MCF 10A (cell line): ENCODE data around the gene MAP2K7. TPM values are rescaled to one million over a fixed set of nuclear protein-coding genes. Genes with fewer than 3 reads are reported as not detected.

Experiments used
- BruUV-seq: library from RNA; stranded (reverse); fragments of 400-500 nt; replicated peaks from 2 replicates; lab custom pipeline; 2021; lab: Mats Ljungman, UMichigan
- CTCF ChIA-PET: fragments of 300-600 bp; sonication (Branson Sonifier 250); formaldehyde crosslinking; extraction: SDS; loops from one replicate; lab custom pipeline; 2021; ENCODE audit warnings: antibody characterized with exemption, inconsistent platforms; lab: Yijun Ruan, JAX
- POLR2A ChIA-PET: fragments of 300-600, 350-650 bp; sonication (Branson Sonifier 250); formaldehyde crosslinking; extraction: SDS; loops from one replicate; lab custom pipeline; 2020; ENCODE audit warnings: antibody characterized with exemption, inconsistent platforms; lab: Yijun Ruan, JAX
- DNase-seq: peaks from one replicate; pipeline ENCODE4 v3.0.0-alpha.2; 2018; ENCODE audit not compliant: unreplicated experiment
- H3K27ac Mint-ChIP-seq: one replicate; pipeline ENCODE4 v1.8.0; 2022; ENCODE audit warnings: mild to moderate bottlenecking, low read depth, mixed read lengths; ENCODE audit not compliant: unreplicated experiment
- H3K27me3 Mint-ChIP-seq: one replicate; pipeline ENCODE4 v1.8.0; 2022; ENCODE audit warnings: mixed read lengths; ENCODE audit not compliant: insufficient read depth, unreplicated experiment
- H3K36me3 Mint-ChIP-seq: one replicate; pipeline ENCODE4 v1.8.0; 2022; ENCODE audit warnings: mild to moderate bottlenecking, moderate library complexity, mixed read lengths; ENCODE audit not compliant: insufficient read depth, unreplicated experiment
- H3K4me1 Mint-ChIP-seq: one replicate; pipeline ENCODE4 v1.8.0; 2022; ENCODE audit warnings: mixed read lengths; ENCODE audit not compliant: insufficient read depth, unreplicated experiment
- H3K4me3 Mint-ChIP-seq: one replicate; pipeline ENCODE4 v1.8.0; 2022; ENCODE audit warnings: mild to moderate bottlenecking, moderate library complexity, mixed read lengths; ENCODE audit not compliant: unreplicated experiment
- H3K9me3 Mint-ChIP-seq: one replicate; pipeline ENCODE4 v1.8.0; 2022; ENCODE audit warnings: mixed read lengths; ENCODE audit not compliant: unreplicated experiment
- intact Hi-C: fragments of 100-400 bp; cut with micrococcal nuclease; formaldehyde crosslinking; loops from 2 replicates; pipeline ENCODE4 v1.14.1; 2022
- total RNA-seq: library from RNA; stranded (reverse); gene quantifications from 2 replicates; pipeline ENCODE4 v1.2.3, GENCODE V29; 2022
- TF ChIP-seq, protein P1 (sequence below): fragments of 200-600 bp; IDR thresholded peaks from one replicate; pipeline ENCODE4 v1.8.0; 2022; ENCODE audit warnings: antibody characterized with exemption, mild to moderate bottlenecking; ENCODE audit not compliant: unreplicated experiment

MAP2K7 gene
- total RNA-seq, 1 experiment from 2014 or later = 36.3 TPM

GRCh38 chr19:7895565-7895964 is 8.1 kb upstream of the MAP2K7 start:
- TF ChIP-seq, protein P1, sequence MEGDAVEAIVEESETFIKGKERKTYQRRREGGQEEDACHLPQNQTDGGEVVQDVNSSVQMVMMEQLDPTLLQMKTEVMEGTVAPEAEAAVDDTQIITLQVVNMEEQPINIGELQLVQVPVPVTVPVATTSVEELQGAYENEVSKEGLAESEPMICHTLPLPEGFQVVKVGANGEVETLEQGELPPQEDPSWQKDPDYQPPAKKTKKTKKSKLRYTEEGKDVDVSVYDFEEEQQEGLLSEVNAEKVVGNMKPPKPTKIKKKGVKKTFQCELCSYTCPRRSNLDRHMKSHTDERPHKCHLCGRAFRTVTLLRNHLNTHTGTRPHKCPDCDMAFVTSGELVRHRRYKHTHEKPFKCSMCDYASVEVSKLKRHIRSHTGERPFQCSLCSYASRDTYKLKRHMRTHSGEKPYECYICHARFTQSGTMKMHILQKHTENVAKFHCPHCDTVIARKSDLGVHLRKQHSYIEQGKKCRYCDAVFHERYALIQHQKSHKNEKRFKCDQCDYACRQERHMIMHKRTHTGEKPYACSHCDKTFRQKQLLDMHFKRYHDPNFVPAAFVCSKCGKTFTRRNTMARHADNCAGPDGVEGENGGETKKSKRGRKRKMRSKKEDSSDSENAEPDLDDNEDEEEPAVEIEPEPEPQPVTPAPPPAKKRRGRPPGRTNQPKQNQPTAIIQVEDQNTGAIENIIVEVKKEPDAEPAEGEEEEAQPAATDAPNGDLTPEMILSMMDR = no peak
- Mint-ChIP-seq H3K4me1 (peaks cover 14% of the 10 kb centered on the region), H3K4me3 (no peak overlapping the region), H3K27me3 (no peaks in the 10 kb centered on the region), H3K36me3 (peaks cover 18% of the 10 kb centered on the region), H3K27ac (peak overlapping the region; percentile 42), H3K9me3 (no peaks in the 10 kb centered on the region)
- no peak for DNase-seq
- POLR2A ChIA-PET = no interaction called here
- intact Hi-C loops = no loop called here
- no TSS peak for BruUV-seq
- CTCF ChIA-PET = interaction anchor here (1.0 to 1.2 kb wide), 2 partner anchors 26 to 43 kb away, joined by 3 read pairs; no protein-coding TSS in a partner anchor

DNA sequence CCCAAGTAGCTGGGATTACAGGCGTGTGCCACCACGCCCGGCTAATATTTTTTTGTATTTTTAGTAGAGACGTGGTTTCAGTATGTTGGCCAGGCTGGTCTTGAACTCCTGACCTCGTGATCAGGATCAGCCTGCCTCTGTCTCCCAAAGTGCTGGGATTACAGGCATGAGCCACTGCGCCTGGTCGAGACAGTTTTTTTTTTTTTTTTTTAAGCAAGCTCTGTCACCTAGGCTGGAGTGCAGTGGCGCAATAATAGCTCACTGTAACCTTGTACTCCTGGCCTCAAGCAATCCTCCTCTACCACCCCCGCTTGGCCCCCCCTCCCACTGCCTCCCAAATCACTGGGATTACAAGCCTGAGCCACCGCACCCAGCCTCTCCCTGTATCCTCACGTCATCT is 6.4 kb upstream of the MAP2K7 start:
- CTCF ChIA-PET = interaction anchor here (1.4 to 2.8 kb wide), 2 partner anchors 28 to 45 kb away, joined by 4 to 18 read pairs; no protein-coding TSS in a partner anchor
- Mint-ChIP-seq H3K36me3 (peaks cover 18% of the 10 kb centered on the region), H3K27me3 (no peaks in the 10 kb centered on the region), H3K9me3 (no peaks in the 10 kb centered on the region), H3K4me1 (peaks cover 22% of the 10 kb centered on the region), H3K4me3 (no peak overlapping the region), H3K27ac (peak overlapping the region; percentile 91)
- no TSS peak for BruUV-seq
- intact Hi-C loops = no loop called here
- POLR2A ChIA-PET = interaction anchor here (1.3 to 8.7 kb wide), 5 partner anchors 9 to 47 kb away, joined by 3 to 91 read pairs (median 7); partner anchors contain the start of gene LRRC8E
- DNase-seq = peak; percentile 89
- TF ChIP-seq, protein P1 = no peak

DNA sequence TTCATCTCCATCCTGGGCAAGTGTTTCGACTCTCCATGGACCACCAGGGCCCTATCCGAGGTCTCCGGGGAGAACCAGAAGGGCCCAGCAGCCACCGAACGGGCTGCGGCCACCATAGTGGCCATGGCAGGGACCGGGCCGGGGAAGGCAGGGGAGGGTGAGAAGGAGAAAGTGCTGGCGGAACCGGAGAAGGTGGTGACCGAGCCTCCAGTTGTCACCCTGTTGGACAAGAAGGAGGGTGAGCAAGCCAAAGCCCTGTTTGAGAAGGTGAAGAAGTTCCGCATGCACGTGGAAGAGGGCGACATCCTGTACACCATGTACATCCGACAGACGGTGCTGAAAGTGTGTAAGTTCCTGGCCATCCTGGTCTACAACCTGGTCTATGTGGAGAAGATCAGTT is 4.7 kb upstream of the MAP2K7 start:
- H3K4me1 Mint-ChIP-seq = peaks cover 22% of the 10 kb centered on the region
- intact Hi-C loops = no loop called here
- no peak overlapping the region for H3K4me3 Mint-ChIP-seq
- POLR2A ChIA-PET = interaction anchor here (2.2 to 8.7 kb wide), 3 partner anchors 9 to 30 kb away, joined by 7 to 91 read pairs (median 53); partner anchors contain the start of gene LRRC8E
- H3K27ac Mint-ChIP-seq = no peak overlapping the region
- CTCF ChIA-PET = interaction anchor here (2.7 to 2.8 kb wide), 2 partner anchors 30 to 46 kb away, joined by 18 read pairs; no protein-coding TSS in a partner anchor
- no peak for DNase-seq
- H3K36me3 Mint-ChIP-seq = peaks cover 27% of the 10 kb centered on the region
- no TSS peak for BruUV-seq
- no peaks in the 10 kb centered on the region for H3K9me3 Mint-ChIP-seq
- no peaks in the 10 kb centered on the region for H3K27me3 Mint-ChIP-seq
- TF ChIP-seq, protein P1 = no peak

DNA sequence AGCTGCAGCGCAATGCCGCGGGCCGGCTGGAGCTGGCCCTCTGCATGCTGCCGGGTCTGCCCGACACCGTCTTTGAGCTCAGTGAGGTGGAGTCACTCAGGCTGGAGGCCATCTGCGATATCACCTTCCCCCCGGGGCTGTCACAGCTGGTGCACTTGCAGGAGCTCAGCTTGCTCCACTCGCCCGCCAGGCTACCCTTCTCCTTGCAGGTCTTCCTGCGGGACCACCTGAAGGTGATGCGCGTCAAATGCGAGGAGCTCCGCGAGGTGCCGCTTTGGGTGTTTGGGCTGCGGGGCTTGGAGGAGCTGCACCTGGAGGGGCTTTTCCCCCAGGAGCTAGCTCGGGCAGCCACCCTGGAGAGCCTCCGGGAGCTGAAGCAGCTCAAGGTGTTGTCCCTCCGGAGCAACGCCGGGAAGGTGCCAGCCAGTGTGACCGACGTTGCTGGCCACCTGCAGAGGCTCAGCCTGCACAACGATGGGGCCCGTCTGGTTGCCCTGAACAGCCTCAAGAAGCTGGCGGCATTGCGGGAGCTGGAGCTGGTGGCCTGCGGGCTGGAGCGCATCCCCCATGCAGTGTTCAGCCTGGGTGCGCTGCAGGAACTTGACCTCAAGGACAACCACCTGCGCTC is 3.8 kb upstream of the MAP2K7 start:
- TF ChIP-seq, protein P1 = no peak
- Mint-ChIP-seq H3K36me3 (peaks cover 20% of the 10 kb centered on the region), H3K27me3 (no peaks in the 10 kb centered on the region), H3K9me3 (no peaks in the 10 kb centered on the region), H3K27ac (no peak overlapping the region), H3K4me3 (no peak overlapping the region), H3K4me1 (peaks cover 22% of the 10 kb centered on the region)
- no TSS peak for BruUV-seq
- DNase-seq = no peak
- intact Hi-C loops = loop anchor here (5.0 kb wide), 1 partner anchor 48 kb away; no protein-coding TSS in a partner anchor
- ChIA-PET POLR2A (interaction anchor here (0.8 to 8.7 kb wide), 8 partner anchors 10 to 280 kb away, joined by 3 to 91 read pairs (median 4); partner anchors contain the start of gene LRRC8E), CTCF (interaction anchor here (0.6 to 2.8 kb wide), 7 partner anchors 17 to 219 kb away, joined by 3 to 18 read pairs (median 5); partner anchors contain the start of gene TRAPPC5)
